Islet of Langerhans (tissue), 1 donor: ENCODE data around the gene ST6GALNAC2.
"Not testable (repeated sequence)": the region's sequence is repeated elsewhere in the genome, so short reads cannot be mapped to it uniquely, and the experiment has no call there.

Experiments
- FAIRE-seq: peaks from one replicate; lab custom pipeline; 2011; peaks lifted over from hg19 to GRCh38; lab: Jason Lieb, UNC

The ST6GALNAC2 gene

DNA sequence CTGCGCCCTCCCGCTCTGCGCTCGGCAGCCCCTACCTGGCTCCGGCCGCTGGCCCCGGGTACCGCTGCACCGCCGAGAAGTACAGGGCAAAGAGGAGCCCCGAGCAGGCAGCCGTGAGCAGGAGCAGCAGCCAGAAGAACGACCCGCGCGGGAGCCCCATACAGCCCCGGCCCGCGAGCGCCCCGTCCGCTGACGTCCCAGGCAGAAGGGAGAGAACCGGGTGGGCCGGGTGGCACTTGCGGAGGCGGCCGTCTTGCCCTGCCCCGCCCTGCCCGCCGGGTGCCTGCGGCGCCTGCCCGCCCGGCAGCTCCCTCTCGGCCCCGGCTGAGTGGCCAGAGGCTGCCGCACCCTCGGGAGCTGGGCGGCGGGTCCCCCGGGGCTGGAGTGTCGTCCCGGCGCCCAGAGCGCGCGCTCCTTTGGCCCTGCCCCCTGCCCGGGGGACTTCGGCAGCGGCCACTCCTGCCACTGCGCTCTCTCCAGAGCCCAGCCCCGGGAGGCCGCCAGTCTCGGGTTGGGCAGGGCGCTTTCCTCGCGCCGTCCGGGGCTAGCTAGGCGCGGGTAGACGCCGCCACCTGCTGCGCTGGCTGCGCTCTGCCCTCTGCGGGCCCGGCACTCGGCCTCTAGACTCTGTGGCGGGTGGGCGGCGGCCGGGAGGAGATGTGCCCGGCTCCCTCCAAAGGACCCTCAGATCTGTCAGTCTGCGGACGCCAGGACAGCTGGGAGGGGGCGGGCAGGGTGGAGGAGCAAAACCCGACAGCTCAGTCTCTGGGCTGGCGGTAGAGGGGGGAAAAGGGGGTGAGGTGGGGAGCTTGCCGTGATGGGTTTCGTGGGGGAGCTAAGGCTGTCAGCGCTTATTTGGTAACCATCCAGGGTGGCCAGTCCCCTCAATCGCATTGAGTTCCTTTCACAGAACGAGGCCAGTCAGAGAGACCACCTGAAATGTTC lies at the start of gene ST6GALNAC2:
Gene ST6GALNAC2 (minus strand): TSS at position 212 of the 945 bp plus-strand sequence. CDS start 52 bp downstream, at position 160.
- no peak for FAIRE-seq

DNA sequence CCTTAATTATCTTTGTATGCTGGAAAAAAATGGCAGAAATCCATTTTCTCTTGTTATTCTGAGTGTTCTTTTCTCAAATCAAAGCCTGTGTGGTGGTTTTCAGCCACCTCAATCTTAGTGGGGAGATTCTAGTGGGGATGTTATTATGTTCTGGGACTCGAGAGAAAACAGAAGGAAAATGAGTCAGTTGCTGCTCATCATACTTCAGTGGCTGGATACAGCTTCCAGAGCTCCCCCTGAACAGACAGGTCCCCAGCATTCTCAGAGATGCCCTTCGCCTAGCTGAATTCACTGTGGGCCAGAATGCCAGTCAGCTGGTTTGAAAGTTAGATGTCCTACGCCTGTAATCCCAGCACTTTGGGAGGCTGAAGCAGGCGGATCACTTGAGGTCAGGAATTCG lies 49.4 kb upstream of the ST6GALNAC2 start:
- no peak for FAIRE-seq

DNA sequence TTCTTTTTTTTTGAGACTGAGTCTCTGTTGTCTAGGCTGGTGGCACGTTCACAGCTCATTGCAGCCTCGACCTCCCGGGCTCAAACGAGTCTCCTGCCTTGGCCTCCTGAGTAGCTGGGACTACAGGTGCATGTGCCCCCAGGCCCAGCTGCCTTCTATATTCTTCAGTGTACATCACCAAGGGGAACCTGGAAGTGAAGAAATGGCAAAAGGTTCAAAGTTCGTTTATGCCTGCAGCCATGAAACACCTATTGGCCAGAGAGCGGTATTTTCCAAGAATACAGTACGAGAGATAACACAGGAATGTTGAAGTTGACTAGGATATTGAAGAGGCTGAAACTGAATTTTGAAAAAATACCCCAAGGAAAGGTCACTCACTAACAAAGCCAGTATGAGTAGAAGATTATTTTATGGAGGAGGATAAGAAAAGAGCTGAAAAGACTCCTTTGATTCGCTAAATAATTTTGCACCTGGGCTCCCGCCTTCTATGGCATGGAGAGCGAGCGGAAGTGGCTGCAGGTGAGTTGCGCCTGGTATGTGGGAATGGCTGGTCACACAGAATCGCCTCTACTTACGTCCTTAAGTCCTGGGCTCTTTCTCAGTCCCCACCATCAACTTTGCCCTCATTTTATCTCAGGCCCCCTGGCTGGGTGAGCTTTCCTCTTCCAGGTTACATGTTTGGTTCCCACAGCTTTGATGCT lies 48.1 kb upstream of the ST6GALNAC2 start:
- no peak for FAIRE-seq

DNA sequence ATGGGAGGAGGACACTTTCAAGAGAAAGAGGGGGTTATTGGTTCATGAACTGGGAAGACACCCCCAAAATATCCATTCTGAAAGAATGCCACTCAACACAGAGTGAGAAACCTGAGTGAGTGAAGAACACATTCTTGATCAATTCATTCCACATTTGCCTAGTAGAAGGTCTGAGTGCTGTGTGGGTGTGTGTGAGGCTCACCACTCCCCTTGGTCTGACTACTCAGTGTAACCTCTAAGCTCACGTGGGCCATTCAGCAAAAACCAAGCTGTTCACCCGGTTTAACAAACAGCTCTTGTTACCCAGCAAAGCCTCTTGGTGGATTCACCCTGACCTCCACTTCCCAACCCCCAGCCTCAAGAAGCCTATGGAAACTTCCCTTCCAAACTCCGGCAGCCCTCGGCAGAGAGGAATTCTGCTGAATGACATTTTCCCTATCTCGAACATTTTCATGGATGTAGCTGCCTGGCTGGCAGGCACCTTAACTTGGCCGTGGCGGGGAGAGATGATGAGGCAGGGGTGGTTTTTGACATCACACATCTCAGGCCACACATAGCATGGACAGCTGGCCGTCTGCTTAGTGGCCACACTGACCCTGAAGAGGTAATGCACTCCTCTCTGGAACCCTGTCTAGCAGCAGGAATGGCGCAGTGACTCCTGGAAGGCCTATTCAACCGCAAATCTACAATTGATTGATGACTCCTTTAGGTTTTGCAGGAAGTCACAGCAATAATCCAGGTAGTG lies 46.3 kb upstream of the ST6GALNAC2 start:
- FAIRE-seq: no peak

DNA sequence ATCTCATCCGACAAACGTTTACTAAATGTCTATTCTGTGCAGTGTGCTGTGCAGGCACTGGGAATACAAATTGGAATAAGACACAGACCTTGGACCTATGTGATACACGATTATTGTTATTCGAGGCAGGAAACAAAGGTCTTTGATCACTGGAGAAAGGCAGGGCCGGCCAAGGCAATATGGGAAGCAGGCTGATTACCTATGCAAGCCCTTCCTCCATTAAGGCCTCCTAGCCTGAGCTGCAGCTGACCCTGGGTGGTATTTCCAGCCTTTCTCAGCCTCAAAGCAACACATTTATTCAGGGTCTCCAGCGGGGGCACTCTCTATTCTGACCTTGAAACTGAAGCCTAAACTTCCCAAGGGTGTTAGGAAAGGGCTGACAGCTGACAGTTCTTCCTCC lies 44.5 kb upstream of the ST6GALNAC2 start:
- no peak for FAIRE-seq

DNA sequence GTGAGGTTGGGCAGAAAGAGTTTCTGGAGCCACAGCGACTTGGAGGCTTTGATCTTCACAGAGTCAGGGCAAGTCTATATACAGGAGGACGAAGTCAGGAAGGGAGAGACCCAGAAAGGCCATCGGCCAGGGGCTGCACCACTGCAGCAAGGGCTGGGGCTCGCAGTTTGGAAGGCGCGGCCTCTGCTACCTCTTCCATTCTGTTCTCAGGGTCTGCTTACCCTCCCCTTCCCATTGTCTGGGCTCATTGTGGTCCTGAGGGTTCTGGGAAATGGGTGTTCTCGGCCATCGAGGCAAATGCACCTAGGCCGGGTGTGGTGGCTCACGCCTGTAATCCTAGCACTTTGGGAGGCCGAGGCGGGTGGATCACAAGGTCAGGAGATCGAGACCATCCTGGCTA lies 41.9 kb upstream of the ST6GALNAC2 start:
- FAIRE-seq: no peak

DNA sequence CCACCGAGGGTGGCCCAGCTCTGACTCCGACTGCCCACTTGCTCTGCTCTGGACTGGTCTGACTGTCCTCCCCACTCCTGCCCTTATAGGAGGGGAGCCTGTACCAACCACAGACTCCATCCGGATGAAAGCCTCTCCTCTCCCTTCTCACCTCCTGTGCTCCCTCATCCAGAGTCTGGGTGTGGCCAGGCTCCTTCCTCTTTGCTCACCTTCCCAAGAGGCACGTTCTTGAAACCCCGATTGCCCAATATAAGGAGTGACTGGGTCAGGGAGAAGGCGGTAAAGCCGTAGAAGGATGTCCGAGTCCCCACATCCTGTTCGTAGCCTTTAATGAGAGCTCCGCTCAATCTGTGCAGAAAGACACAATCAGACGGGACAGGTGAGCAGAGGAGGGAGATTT lies 40.8 kb upstream of the ST6GALNAC2 start:
- FAIRE-seq: no peak

DNA sequence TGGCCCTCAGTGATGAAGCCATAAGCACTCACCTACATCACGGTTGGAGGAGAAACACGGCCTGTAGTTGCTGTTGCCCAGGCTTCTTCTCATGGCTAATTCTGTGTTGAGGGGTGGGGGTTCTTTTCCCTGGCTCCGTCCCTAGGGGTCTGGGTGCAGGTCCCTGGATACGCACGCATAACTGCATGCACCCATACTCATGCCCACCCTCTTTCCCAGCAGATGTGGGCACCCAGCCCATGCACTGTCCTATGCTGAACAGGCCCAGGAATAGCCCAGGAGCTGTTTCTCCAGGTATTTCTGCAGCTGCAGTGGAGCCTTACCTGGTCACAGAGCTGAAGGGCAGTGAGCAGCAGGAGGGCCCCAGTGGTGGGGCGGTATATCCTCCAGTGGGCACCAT lies 39.8 kb upstream of the ST6GALNAC2 start:
- no peak for FAIRE-seq

DNA sequence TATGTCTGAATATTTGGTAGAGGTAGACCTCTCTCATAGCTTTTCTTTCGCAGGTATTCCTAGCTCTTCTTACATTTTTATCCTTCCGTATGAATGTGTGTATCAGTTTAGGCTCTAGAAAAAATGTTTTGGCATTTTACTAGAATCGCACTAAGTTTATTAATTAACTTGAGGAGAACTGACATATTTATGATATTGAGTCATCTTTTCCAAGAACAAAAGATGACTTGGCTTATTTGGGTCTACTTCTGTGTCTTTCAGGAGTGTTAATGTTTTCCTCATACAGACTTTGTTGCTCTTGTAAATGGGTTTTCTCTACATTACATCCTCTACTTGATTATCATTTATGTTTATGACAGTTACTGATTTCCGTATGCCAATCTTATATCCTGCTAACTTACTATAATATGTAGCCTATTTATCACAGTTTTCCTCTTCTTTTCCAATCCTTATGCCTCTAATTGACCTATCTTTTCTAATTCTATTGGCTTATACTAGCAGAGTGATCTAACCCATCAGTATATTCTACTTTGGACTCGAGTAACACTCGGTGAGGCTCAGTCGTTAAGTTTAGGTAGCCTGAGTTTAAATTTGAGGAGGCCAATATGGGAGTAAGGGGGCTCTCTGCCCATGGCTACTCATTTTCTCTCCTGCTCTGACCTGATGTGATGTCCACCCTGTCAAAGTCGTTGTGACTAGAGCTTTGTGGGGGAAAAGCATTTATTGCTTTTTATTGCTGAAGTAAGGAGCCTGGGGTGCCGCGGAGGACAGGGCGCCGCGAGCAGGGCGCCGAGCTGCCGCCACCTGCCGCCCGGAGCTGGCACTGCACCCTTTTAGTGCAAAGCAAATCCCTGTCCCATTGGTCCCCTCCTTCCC lies 37.8 kb upstream of the ST6GALNAC2 start:
- no peak for FAIRE-seq

DNA sequence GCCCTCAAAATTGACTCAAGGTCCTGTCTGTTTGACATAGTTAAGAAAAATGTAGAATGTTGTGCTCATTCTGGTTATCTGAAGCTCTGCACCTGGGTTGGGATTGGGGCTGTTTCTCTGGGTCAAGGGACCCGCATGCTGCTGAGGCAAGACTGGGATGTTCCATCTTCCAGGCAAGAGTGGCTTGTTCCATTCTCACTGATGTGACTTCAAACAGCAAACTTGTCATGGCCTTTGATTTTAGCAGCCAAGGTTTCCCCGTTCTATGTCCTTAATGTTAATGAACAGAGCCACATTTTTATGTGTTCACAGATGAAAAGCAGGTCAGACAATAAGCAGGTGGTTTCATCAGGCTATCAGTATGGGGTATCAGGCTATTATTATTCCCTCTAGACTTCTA lies 32.2 kb upstream of the ST6GALNAC2 start:
- FAIRE-seq: no peak

DNA sequence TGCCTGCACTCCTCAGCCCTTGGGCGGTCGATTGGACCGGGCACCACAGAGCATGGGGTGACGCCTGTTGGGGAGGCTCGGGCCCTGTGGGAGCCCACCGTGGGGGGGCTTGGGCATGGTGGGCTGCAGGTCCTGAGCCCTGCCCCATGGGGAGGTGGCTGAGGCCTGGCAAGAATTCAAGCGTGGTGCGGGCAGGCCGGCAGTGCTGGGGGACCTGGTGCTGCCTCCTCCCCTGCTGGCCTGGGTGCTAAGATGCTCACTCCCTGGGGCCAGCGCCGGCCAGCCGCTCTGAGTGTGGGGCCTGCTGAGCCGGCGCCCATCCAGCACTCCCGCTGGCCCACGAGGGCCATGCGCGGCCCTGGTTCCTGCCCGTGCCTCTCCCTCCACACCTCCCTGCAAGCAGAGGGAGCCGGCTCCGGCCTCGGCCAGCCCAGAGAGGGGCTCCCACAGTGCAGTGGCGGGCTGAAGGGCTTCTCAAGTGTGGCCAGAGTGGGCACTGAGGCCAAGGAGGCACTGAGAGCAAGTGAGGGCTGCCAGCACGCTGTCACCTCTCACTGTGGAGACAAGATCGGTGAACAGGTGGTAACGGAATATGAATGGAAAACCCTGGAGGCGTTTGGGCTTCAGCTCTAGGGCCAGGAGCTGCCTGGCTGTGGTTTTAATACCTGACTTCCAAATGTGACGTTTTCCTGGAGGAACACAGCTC lies 29.4 kb upstream of the ST6GALNAC2 start:
- no peak for FAIRE-seq

DNA sequence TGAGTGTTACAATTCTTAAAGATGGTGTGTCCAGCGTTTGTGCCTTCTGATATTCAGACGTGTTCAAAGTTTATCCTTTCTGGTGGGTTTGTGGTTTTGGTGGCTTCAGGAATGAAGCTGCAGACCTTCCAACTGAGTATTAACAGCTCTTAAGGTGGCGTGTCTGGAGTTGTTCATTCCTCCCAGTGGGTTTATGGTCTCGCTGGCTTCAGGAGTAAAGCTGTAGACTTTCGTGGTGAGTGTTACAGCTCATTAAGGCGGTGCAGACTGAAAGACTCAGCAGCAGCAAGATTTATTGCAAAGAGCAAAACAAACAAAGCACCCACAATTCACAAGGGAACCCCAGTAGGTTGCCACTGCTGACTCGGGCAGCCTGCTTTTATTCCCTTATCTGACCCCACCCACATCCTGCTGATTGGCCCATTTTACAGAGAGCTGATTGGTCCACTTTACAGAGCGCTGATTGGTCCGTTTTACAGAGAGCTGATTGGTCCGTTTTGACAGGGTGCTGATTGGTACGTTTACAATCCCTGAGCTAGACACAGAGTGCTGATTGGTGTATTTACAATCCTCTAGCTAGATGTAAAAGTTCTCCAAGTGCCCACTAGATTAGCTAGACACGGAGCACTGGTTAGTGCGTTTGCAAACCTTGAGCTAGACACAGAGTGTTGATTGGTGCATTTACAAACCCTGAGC lies 28.6 kb upstream of the ST6GALNAC2 start:
- FAIRE-seq: not testable (repeated sequence)

DNA sequence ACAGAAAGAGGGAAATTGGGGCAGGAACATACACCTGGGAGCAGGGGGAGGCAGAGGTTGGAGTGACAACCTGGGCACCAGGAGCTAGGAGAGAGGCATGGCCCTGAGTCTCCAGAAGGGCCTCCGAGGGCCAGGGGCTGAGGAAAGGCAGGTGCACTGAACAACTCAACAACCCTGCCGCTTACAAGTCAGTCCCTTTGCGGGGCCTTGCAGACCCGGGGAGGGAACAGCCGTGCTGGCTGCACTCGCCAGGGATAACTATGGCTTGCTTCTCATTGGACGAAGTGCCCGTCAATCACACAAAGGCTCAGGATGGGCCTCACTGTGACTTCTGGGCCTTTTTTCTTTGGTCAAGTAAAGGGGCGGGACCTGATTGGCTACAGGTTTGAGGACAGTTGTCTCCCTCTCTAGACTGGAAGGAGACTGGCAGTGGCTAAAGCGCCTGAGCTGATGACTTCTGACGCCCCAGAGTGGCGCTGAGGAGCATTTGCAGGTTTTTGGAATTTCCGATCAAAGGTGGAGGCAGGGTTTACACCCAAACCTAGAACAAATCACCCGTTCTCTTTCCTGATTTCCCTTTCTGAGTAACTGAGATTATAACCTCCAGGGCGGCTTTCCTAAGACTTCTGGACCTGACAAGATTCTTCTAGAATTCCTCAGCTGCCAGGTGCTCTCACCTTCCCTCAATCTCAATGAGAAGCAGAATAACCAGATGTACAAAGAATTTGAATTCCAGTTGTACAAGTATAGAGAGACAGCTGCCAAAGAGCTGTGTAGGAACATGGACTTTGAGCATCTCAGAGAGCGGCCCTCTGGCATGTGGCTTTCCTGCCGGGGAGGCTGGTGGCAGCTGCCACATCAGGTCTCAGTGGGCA lies 27.6 kb upstream of the ST6GALNAC2 start:
- FAIRE-seq: no peak

DNA sequence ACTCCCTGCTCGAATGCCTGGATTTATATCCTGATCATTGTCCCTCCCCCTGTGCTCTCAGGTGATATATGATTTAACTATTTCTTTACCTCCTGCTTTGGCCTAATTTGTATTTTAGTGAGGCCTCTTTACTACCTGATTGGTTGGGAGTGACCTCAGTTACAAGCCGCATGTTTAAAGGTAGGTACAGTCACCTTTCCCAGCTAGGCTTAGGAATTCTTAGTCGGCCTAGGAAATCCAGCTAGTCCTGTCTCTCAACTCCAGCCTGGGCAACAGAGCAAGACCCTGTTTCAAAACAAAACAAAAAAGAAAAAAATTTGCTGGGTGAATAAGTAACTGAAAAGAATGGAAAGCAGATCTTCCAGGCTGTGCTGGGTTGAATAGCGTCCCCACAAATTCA lies 26.8 kb upstream of the ST6GALNAC2 start:
- FAIRE-seq: no peak

DNA sequence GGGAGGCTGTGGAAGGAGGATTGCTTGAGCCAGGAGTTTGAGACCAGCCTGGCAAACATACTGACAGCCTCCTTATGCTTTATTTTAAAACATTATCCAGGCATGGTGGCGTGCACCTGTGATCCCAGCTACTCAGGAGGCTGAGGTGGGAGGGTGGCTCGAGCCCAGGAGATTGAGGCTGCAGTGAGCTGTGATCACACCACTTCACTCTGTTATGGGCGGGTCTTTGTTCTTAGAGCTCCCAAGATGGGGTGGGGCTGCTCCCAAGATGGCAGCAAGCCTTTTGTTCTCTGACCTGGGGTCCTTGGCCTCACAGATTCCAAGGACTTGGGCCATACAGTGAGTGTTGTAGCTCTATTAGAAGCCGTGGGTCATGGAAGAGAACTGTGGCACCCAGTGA lies 26.1 kb upstream of the ST6GALNAC2 start:
- no peak for FAIRE-seq

DNA sequence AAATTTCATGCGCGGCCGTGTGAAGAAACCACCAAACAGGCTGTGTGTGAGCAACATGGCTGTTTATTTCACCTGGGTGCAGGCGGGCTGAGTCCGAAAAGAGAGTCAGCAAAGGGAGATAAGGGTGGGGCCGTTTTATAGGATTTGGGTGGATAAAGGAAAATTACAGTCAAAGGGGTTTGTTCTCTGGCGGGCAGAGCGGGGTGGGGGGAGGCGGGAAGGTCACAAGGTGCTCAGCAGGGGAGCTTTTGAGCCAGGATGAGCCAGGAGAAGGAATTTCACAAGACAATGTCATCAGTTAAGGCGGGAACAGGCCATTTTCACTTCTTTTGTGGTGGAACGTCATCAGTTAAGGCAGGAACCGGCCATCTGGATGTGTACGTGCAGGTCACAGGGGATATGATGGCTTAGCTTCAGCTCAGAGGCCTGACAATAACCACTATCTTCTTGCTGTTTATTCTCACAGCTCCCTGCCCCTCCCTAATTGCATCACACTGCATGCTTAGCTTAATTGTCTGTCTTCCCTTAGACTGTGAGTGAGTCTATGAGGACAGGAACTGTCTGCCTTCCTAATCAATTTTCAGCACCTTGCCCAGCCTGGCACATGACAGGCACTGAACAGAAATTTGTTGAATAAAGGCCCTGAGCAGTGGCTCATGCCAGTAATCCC lies 25.6 kb upstream of the ST6GALNAC2 start:
- FAIRE-seq: not testable (repeated sequence)

DNA sequence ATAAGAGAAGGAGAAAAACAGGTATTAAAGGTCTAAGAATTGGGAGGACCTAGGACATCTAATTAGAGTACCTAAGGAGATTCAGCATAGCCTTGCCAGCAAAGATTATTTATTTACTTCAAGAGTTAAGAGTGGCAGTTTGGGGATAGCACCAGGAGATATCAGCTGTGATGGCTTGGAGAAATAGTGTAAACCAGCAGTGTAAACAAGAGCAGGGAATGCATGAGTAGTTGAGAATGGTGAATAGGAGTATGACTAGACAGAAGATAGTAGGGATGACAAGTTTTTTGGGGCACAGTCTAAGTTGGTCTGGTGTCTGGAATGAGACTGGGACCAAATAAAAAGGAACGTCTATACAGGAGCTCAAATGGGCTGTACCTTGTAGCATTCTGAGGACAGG lies 21.0 kb upstream of the ST6GALNAC2 start:
- FAIRE-seq: not testable (repeated sequence)

DNA sequence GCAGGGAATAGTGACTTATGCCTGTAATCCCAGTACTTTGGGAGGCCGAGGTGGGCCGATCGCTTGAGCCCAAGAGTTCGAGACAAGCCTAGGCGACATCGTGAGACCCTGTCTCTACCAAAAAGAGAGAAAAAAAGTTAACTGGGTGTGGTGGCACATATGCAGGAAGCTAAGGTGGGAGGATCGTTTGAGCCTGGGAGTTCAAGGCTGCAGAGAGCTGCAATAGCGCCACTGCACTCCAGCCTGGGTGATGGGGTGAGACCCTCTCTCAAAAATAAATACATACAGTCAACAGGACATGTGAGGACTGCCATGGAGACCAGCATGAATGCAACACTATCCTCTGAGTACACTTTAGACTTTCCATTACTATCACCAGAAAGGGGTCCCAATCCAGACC lies 15.4 kb upstream of the ST6GALNAC2 start:
- no peak for FAIRE-seq
